DOHH2 (cell line): Measurements from ENCODE around the gene NALCN.

Experiments
- H3F3A ChIP-seq: fragments of 200-600 bp; sonication (generic), shearing (Covaris generic); 2 replicates; pipeline ENCODE4 v1.6.0; 2016; ENCODE audit warnings: antibody characterized with exemption, mild to moderate bottlenecking; ENCODE audit not compliant: control insufficient read depth, insufficient read depth
- H3K27ac ChIP-seq: fragments of 200-600 bp; sonication (generic); 2 replicates; pipeline ENCODE4 v1.5.1; 2014; ENCODE audit warnings: low read depth, mild to moderate bottlenecking, low read length, moderate library complexity
- H3K27me3 ChIP-seq: fragments of 200-600 bp; sonication (generic); 2 replicates; pipeline ENCODE4 v1.6.1; 2014; ENCODE audit warnings: mild to moderate bottlenecking, low read length, mixed read lengths; ENCODE audit not compliant: control insufficient read depth
- H3K36me3 ChIP-seq: fragments of 200-600 bp; sonication (generic); 2 replicates; pipeline ENCODE4 v1.6.1; 2014; ENCODE audit warnings: mild to moderate bottlenecking, low read length, moderate library complexity, mixed read lengths; ENCODE audit not compliant: control insufficient read depth
- H3K4me1 ChIP-seq: fragments of 200-600 bp; sonication (generic); 2 replicates; pipeline ENCODE4 v1.6.1; 2014; ENCODE audit warnings: mild to moderate bottlenecking, low read length, mixed read lengths; ENCODE audit not compliant: control insufficient read depth
- H3K4me2 ChIP-seq: fragments of 200-600 bp; sonication (generic); 2 replicates; pipeline ENCODE4 v1.6.0; 2014; ENCODE audit warnings: mild to moderate bottlenecking, low read length, moderate library complexity
- H3K4me3 ChIP-seq: fragments of 200-600 bp; sonication (generic); 2 replicates; pipeline ENCODE4 v1.5.1; 2014; ENCODE audit warnings: mild to moderate bottlenecking, low read length, mixed read lengths
- H3K79me2 ChIP-seq: fragments of 200-600 bp; sonication (generic); 2 replicates; pipeline ENCODE4 v1.6.1; 2014; ENCODE audit warnings: mild to moderate bottlenecking, low read length, mixed read lengths; ENCODE audit not compliant: control insufficient read depth
- H3K9me2 ChIP-seq: fragments of 200-600 bp; sonication (generic); replicated peaks from 2 replicates; pipeline ENCODE4 v1.6.1; 2014; ENCODE audit warnings: mild to moderate bottlenecking, low read length, mixed read lengths; ENCODE audit not compliant: control insufficient read depth
- H3K9me3 ChIP-seq: fragments of 200-600 bp; sonication (generic); 2 replicates; pipeline ENCODE4 v1.6.1; 2014; ENCODE audit warnings: antibody characterized with exemption, low read length, mixed read lengths; ENCODE audit not compliant: control insufficient read depth, insufficient read depth
- H4K20me1 ChIP-seq: fragments of 200-600 bp; sonication (generic); 2 replicates; pipeline ENCODE4 v1.6.0; 2014; ENCODE audit warnings: low read depth, mild to moderate bottlenecking, antibody characterized with exemption, low read length, moderate library complexity; ENCODE audit not compliant: control insufficient read depth, insufficient read depth
- EZH2phosphoT487 ChIP-seq: fragments of 200-600 bp; sonication (generic); IDR thresholded peaks from 2 replicates; pipeline ENCODE4 v1.6.1; 2017; ENCODE audit warnings: borderline replicate concordance, mild to moderate bottlenecking, antibody characterized with exemption, low read length, moderate library complexity, mixed read lengths
- TF ChIP-seq, protein P1 (sequence below): fragments of 200-600 bp; sonication (generic); IDR thresholded peaks from one replicate; pipeline ENCODE4 v1.5.1; 2014; ENCODE audit warnings: antibody characterized with exemption, mild to moderate bottlenecking, low read depth, low read length; ENCODE audit not compliant: poor library complexity, severe bottlenecking

Gene NALCN

DNA sequence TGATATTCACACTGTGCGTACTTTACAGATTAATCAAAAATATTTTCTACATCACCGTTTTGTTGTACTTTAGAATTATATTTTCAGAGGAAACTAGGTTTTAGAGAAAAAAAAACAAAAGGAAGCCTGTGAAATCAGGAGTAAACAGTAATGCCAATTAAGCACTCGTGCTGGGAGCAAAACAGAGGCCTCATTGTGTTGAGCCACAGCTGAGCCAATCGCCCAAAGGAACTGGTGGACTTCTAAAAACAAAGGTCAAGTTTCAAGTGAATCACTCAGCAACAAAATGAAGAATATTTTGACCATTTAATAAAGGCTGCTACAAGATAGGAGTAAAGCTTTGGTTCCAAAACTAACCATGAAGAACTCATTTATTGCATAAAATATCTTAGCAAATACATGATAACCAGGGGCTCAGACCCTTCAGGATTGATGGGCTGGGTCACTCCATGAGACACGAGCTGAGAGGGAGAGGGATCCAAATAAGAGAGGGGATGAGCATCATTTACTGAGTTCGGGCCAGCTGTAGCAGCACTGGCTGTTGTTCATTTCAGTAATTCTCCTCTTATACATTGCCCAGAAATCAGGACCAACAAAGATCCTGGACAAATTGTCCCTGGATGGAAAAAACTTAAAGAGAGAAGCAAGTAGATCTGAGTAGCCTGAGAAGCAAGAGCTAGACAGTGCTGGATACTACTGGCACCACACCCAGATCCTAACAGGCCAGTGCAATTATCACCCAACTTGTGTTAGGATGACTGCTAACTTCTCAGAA is 8.3 kb upstream of the NALCN start:
- Histone ChIP-seq H3K79me2 (no peaks in the 10 kb centered on the region), H3K27me3 (no peaks in the 10 kb centered on the region), H3K9me2 (no peaks in the 10 kb centered on the region), H3F3A (no peaks in the 10 kb centered on the region), H3K4me3 (no peak overlapping the region), H3K4me1 (no peaks in the 10 kb centered on the region), H4K20me1 (no peaks in the 10 kb centered on the region), H3K4me2 (no peak overlapping the region), H3K36me3 (no peaks in the 10 kb centered on the region), H3K9me3 (no peaks in the 10 kb centered on the region), H3K27ac (no peak overlapping the region)
- TF ChIP-seq EZH2phosphoT487 = no peak
- TF ChIP-seq, protein P1, sequence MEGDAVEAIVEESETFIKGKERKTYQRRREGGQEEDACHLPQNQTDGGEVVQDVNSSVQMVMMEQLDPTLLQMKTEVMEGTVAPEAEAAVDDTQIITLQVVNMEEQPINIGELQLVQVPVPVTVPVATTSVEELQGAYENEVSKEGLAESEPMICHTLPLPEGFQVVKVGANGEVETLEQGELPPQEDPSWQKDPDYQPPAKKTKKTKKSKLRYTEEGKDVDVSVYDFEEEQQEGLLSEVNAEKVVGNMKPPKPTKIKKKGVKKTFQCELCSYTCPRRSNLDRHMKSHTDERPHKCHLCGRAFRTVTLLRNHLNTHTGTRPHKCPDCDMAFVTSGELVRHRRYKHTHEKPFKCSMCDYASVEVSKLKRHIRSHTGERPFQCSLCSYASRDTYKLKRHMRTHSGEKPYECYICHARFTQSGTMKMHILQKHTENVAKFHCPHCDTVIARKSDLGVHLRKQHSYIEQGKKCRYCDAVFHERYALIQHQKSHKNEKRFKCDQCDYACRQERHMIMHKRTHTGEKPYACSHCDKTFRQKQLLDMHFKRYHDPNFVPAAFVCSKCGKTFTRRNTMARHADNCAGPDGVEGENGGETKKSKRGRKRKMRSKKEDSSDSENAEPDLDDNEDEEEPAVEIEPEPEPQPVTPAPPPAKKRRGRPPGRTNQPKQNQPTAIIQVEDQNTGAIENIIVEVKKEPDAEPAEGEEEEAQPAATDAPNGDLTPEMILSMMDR = no peak

DNA sequence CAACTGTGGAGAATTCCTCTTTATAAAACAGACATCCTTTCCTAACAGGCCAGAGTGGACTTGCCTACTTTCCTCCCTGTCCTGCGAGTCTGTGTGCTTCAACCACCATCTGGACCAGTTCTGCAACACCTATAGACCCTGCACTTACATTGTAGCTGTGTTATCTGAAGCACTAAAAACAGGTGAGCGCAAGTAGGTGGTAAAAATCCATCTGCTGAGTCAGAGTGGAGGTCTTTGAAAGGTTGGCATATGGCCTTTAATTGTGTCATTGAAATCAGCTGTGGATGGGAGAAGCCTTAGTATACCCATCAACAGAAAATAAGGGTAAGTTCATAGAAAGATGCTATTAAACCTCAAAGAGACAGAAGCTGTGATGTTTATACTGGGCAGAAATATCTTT is 7.6 kb upstream of the NALCN start:
- Histone ChIP-seq H3K36me3 (no peaks in the 10 kb centered on the region), H3F3A (no peaks in the 10 kb centered on the region), H3K4me3 (no peak overlapping the region), H3K9me3 (no peaks in the 10 kb centered on the region), H3K27ac (no peak overlapping the region), H4K20me1 (no peaks in the 10 kb centered on the region), H3K4me1 (no peaks in the 10 kb centered on the region), H3K4me2 (no peak overlapping the region), H3K79me2 (no peaks in the 10 kb centered on the region), H3K9me2 (no peaks in the 10 kb centered on the region), H3K27me3 (no peaks in the 10 kb centered on the region)
- TF ChIP-seq, protein P1 = no peak
- TF ChIP-seq EZH2phosphoT487 = no peak

DNA sequence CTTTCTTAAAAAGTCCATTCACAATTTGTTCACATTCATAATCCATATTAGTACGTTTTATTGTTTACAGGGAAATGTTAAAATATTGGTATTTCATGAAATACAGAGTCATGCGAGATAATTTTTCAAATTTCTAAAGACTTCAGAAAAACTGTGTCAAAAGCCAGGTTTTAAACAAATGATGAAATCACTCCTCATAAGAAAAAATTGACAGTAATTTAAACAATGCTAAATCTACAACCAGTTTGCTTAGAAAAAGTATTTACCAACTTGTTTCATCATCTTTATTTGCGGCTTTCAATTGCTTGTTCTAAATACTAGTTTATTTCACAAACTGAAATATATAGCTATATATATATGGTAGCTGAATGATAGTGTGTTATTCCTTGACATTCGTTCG is 1.2 kb upstream of the NALCN start:
- TF ChIP-seq, protein P1 = no peak
- no peak for TF ChIP-seq EZH2phosphoT487
- H4K20me1 ChIP-seq = no peaks in the 10 kb centered on the region
- H3F3A ChIP-seq = no peaks in the 10 kb centered on the region
- no peak overlapping the region for H3K27ac ChIP-seq
- H3K4me1 ChIP-seq = no peaks in the 10 kb centered on the region
- no peaks in the 10 kb centered on the region for H3K36me3 ChIP-seq
- no peaks in the 10 kb centered on the region for H3K27me3 ChIP-seq
- H3K4me3 ChIP-seq = no peak overlapping the region
- H3K9me3 ChIP-seq = no peaks in the 10 kb centered on the region
- H3K4me2 ChIP-seq = no peak overlapping the region
- no peaks in the 10 kb centered on the region for H3K79me2 ChIP-seq
- H3K9me2 ChIP-seq = no peaks in the 10 kb centered on the region
